GM19324 (cell line): ENCODE data around the gene ABI1.

Experiments
- ATAC-seq: cut with Tn5 transposase; IDR thresholded peaks from one replicate; pipeline ENCODE4 v1.9.1; 2021; ENCODE audit warnings: mild to moderate bottlenecking, moderate library complexity; ENCODE audit not compliant: unreplicated experiment, low FRiP score

ABI1 gene

GRCh38 chr10:26723016-26723415, 137.7 kb downstream of the ABI1 start:
- no peak for ATAC-seq

- no peak for ATAC-seq
Observed at GRCh38 chr10:26721561-26721960, 139.2 kb downstream of the ABI1 start.

GRCh38 chr10:26717476-26717875, 143.3 kb downstream of the ABI1 start:
- no peak for ATAC-seq

GRCh38 chr10:26715137-26715487, 145.6 kb downstream of the ABI1 start:
- no peak for ATAC-seq

GRCh38 chr10:26714415-26715136, 146.2 kb downstream of the ABI1 start:
- no peak for ATAC-seq

- ATAC-seq = no peak
Observed at GRCh38 chr10:26711324-26711723, 149.4 kb downstream of the ABI1 start.

- ATAC-seq = no peak
Observed at GRCh38 chr10:26706936-26707335, 153.8 kb downstream of the ABI1 start.

GRCh38 chr10:26706206-26706605, 154.6 kb downstream of the ABI1 start:
- ATAC-seq = no peak

GRCh38 chr10:26703974-26704373, 156.8 kb downstream of the ABI1 start:
- ATAC-seq = no peak

- no peak for ATAC-seq
Observed at GRCh38 chr10:26703096-26703495, 157.7 kb downstream of the ABI1 start.

GRCh38 chr10:26700884-26701630, 159.7 kb downstream of the ABI1 start:
- ATAC-seq = no peak

GRCh38 chr10:26699631-26700030, 161.1 kb downstream of the ABI1 start:
- no peak for ATAC-seq

- no peak for ATAC-seq
Observed at GRCh38 chr10:26698909-26699308, 161.8 kb downstream of the ABI1 start.

- no peak for ATAC-seq
Observed at GRCh38 chr10:26697922-26698608, 162.7 kb downstream of the ABI1 start.

- ATAC-seq = peak; percentile 94
Observed at GRCh38 chr10:26697163-26697921, 163.4 kb downstream of the ABI1 start, which contains the start of gene PDSS1. TSS of gene PDSS1 (plus strand) at chr10:26697701. CDS start at chr10:26697712, 11 bp downstream.

- ATAC-seq = peak; percentile 5
Observed at GRCh38 chr10:26696786-26697162, 164.0 kb downstream of the ABI1 start.
